Heart left ventricle (tissue), 16 donors: ENCODE data around the gene MVB12B. TPM values are rescaled to one million over a fixed set of nuclear protein-coding genes. Genes with fewer than 3 reads are reported as not detected.

Source experiments
- ATAC-seq, 4 donors: fragments of 200-7000 bp; cut with Tn5 transposase; one replicate each; pipeline ENCODE4 v1.9.1; 2020 to 2022; ENCODE audit warnings: moderate library complexity in 4 of 4, mild to moderate bottlenecking in 3 of 4, moderate number of reproducible peaks in 1 of 4
- DNase-seq, 5 donors: peaks; one replicate each; pipeline ENCODE4 v3.0.0-alpha.2; 2020
- H3K27ac ChIP-seq, 12 donors: fragments of 200-600 bp; sonication (generic) in 4 of 12; one replicate each; pipeline versions ENCODE4 v1.5.0 to v1.8.0; 2016 to 2022; ENCODE audit warnings: mild to moderate bottlenecking in 2 of 12
- H3K27me3 ChIP-seq, 9 donors: fragments of 200-600 bp; sonication (generic) in 2 of 9; one replicate each; pipeline versions ENCODE4 v1.5.1 to v1.8.0; 2016 to 2022; ENCODE audit warnings: mild to moderate bottlenecking in 3 of 9
- H3K36me3 ChIP-seq, 9 donors: fragments of 200-600 bp; sonication (generic) in 2 of 9; one replicate each; pipeline versions ENCODE4 v1.5.0 to v1.8.0; 2018 to 2022; ENCODE audit warnings: mild to moderate bottlenecking in 2 of 9
- H3K4me1 ChIP-seq, 12 donors: fragments of 200-600 bp; sonication (generic) in 4 of 12; one replicate each; pipeline versions ENCODE4 v1.5.0 to v1.8.0; 2016 to 2022; ENCODE audit warnings: mild to moderate bottlenecking in 3 of 12
- H3K4me3 ChIP-seq, 12 donors: fragments of 200-600 bp; sonication (generic) in 4 of 12; one replicate each; pipeline versions ENCODE4 v1.5.0 to v1.8.0; 2017 to 2022; ENCODE audit warnings: mild to moderate bottlenecking in 9 of 12, moderate library complexity in 4 of 12
- H3K9me3 ChIP-seq, 12 donors: fragments of 200-600 bp; sonication (generic) in 4 of 12; one replicate each; pipeline versions ENCODE4 v1.5.0 to v1.8.0; 2016 to 2022; ENCODE audit warnings: mild to moderate bottlenecking in 1 of 12
- POLR2A ChIP-seq, 2 donors: fragments of 450-650 bp; IDR thresholded peaks; one replicate each; pipeline ENCODE4 v1.6.1; 2017; ENCODE audit warnings: antibody characterized with exemption in 2 of 2, mild to moderate bottlenecking in 2 of 2, moderate library complexity in 2 of 2
- WGBS, 4 donors: extraction: QIAGEN DNeasy Blood & Tissue Kit in 2 of 4; methylation state at CpG; one replicate each; pipeline versions ENCODE4 v1.1.5 to v1.1.7; 2013 to 2018; 5-methylcytosine and 5-hydroxymethylcytosine counted together
- intact Hi-C, 10 donors: fragments of 100-400 bp; cut with DNase I; formaldehyde crosslinking; loops; one replicate each; pipeline versions ENCODE4 v1.11.1 to v1.14.2; 2022
- polyA plus RNA-seq, 2 donors: library from polyadenylated mRNA; stranded (reverse); fragments of 200-250 nt; gene quantifications; one replicate each; pipeline ENCODE4 v1.2.3, GENCODE V29; 2013
- total RNA-seq, 9 donors: library from RNA; depleted of rRNA in 2 of 9; stranded (reverse); fragments of >200 nt in 2 of 9; fragmentation: NEBNext Ultra II Directional in 3 of 9; extraction: Animal tissue kit (Norgen Biotek cat#: 25700) in 3 of 9; gene quantifications; one replicate each; pipeline versions ENCODE4 v1.1.0 to v1.2.4, GENCODE V29; 2016 to 2023
- TF ChIP-seq, protein P1 (sequence below), 12 donors: fragments of 200-600 bp; sonication (generic) in 4 of 12; IDR thresholded peaks; one replicate each; pipeline versions ENCODE4 v1.5.0 to v1.8.0; 2018 to 2022; ENCODE audit warnings: antibody characterized with exemption in 12 of 12, mild to moderate bottlenecking in 5 of 12
- donor health status: ischemic (EF 13 %, LVEDD 7.1; RV severe dilation, severe dysfunction).
- donor health status: healthy with polysubstance abuse.
- donor health status: DM: no; HTN: yes; CAD: no.
- donor health status: DM: no; HTN: no; CAD: no.
- donor health status: ischemic (EF 25% LVEDD 6.9; RV normal size, moderate dysfunction).
- donor health status: ischemic (EF 25% LVEDD 5.7; RV mildly dilated, moderate dysfunction).
- donor health status: healthy.
- donor health status: DM: yes; HTN: yes; CAD: no.
- donor health status: ischemic (EF 35%, LVEDD 5.7; RV mildly dilated, moderate dysfunction).
- donor health status: nonischemic (EF 11% LVEDD 7.7; RV severe dilation, severe dysfunction).
- donor health status: DM: yes; HTN: yes; CAD: no.
- donor health status: PGD.
- donor health status: ischemic (EF 29% LVEDD 5.4; RV normal size, mild dysfunction).
- donor health status: nonischemic (EF 23%, LVEDD 6.1; RV moderate dilation, normal function).

Gene MVB12B
- total and polyA plus RNA-seq, 11 donors, result 4.9 to 16.2 (median 11.0) TPM

DNA sequence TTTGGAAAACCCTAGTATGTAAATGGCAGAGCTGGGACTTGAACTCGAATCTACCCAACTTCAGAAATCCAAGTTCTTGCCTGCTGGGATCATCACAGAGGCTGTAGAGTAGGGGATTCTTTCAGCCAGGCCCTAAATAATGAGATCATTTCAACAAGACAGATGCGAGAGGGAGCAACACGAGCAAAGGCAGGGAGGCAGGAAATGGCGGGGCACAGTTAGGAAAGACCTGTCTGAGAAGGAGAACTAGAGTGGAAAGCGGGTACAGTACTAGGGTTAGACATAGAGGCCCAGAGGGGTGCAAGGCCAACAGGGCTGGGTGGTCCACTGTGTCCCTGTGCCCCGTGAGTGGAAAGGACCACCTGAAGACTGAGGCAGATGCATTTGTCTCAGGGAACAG, 46.1 kb downstream of the MVB12B start:
- TF ChIP-seq POLR2A (IDR thresholded peaks at IDR 0.05), result no peak
- TF ChIP-seq, protein P1, sequence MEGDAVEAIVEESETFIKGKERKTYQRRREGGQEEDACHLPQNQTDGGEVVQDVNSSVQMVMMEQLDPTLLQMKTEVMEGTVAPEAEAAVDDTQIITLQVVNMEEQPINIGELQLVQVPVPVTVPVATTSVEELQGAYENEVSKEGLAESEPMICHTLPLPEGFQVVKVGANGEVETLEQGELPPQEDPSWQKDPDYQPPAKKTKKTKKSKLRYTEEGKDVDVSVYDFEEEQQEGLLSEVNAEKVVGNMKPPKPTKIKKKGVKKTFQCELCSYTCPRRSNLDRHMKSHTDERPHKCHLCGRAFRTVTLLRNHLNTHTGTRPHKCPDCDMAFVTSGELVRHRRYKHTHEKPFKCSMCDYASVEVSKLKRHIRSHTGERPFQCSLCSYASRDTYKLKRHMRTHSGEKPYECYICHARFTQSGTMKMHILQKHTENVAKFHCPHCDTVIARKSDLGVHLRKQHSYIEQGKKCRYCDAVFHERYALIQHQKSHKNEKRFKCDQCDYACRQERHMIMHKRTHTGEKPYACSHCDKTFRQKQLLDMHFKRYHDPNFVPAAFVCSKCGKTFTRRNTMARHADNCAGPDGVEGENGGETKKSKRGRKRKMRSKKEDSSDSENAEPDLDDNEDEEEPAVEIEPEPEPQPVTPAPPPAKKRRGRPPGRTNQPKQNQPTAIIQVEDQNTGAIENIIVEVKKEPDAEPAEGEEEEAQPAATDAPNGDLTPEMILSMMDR (IDR thresholded peaks at IDR 0.05), result no peak
- Histone ChIP-seq H3K27ac (peak overlapping the region in 2 of 12 donors; percentile 2 to 17), H3K4me1 (peaks cover 0 to 44% (median 18%) of the 10 kb centered on the region in 12 donors), H3K9me3 (no peaks in the 10 kb centered on the region), H3K4me3 (no peak overlapping the region), H3K36me3 (peaks cover 0 to 5% (median 0%) of the 10 kb centered on the region in 9 donors), H3K27me3 (no peaks in the 10 kb centered on the region)
- no peak for ATAC-seq
- intact Hi-C loops, result no loop called here
- DNase-seq, result no peak
- 85 to 89% (median 87%) methylated on average over 6 of the region's 6 CpGs for WGBS, 4 donors

DNA sequence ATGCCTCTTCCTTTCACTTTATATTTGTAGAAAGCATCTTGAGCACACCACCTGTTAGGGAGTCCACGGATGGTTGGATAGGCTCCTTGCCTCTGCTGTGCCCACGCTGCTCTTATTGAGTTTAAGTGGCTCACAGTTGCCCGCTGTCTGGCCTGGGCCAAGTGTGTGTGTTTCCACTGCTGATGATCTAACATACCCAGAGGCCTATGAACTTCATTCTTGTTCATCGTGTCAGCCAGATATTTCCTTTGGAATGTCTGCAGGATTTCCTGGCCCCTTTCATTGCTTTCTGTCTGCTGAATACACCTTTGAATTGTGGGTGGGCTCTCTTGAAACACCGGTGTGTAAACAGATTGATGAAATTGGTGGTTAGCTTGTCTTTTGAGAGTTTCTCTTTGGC, 46.6 kb downstream of the MVB12B start:
- ATAC-seq (peak in 2 of 4 donors; percentile 21), DNase-seq (no peak)
- Histone ChIP-seq H3K27me3 (no peaks in the 10 kb centered on the region), H3K4me3 (no peak overlapping the region), H3K27ac (peak overlapping the region in 3 of 12 donors; percentile 2 to 30 (median 17)), H3K36me3 (peaks cover 0 to 5% (median 0%) of the 10 kb centered on the region in 9 donors), H3K4me1 (peaks cover 0 to 44% (median 18%) of the 10 kb centered on the region in 12 donors), H3K9me3 (no peaks in the 10 kb centered on the region)
- 45 to 68% (median 54%) methylated on average over 5 of the region's 5 CpGs for WGBS, 4 donors
- intact Hi-C loops, result no loop called here
- TF ChIP-seq, protein P1 (IDR thresholded peaks at IDR 0.05), result no peak
- TF ChIP-seq POLR2A (IDR thresholded peaks at IDR 0.05), result no peak

DNA sequence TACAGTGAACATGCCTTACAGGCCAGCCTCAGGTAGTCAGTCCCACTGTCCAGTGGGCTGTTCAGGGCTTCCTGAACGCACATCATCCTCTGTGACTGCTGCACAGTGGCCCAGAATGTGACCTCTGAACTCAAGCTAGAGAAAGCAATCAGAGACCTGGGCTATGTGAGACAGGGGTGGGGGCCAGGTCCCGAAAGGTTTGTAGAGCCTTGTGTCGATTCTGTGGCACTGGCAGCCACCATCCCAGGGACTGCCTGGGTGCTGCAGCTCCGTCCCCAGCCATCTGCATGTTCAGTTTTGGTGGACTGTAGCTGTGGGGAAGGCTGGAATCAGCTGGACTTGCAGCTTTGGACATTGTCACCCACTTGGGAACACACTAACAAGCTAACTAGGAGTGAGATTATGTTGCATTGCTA, 47.7 kb downstream of the MVB12B start:
- Histone ChIP-seq H3K27ac (no peak overlapping the region), H3K36me3 (peaks cover 0 to 5% (median 0%) of the 10 kb centered on the region in 9 donors), H3K4me3 (no peak overlapping the region), H3K9me3 (no peaks in the 10 kb centered on the region), H3K27me3 (no peaks in the 10 kb centered on the region), H3K4me1 (peaks cover 0 to 44% (median 18%) of the 10 kb centered on the region in 12 donors)
- 71 to 85% (median 81%) methylated on average over 1 to 4 of the region's 4 CpGs for WGBS, 4 donors
- TF ChIP-seq POLR2A (IDR thresholded peaks at IDR 0.05), result no peak
- TF ChIP-seq, protein P1 (IDR thresholded peaks at IDR 0.05), result no peak
- intact Hi-C loops, result no loop called here
- no peak for DNase-seq
- no peak for ATAC-seq

DNA sequence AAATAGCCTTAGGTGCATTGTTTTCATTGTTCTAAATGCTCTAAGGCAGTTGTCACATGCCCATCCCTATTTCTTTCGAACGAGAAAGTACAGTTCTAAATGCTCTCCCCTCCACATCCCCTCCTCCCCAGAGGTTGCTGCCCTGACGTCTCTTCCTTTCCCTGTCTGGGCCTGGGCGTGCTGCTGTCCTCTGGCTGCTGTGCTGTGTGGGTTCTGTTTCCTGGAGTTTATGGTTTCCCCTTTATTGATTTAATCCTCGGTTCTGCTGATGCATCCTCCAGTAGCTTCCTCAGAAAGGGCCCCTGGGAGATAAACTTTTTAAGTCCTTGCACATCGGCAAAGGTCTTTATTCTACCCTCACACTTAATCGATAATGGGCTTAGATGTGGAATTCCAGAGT, 48.8 kb downstream of the MVB12B start:
- peaks cover 0 to 4% (median 0%) of the 10 kb centered on the region in 9 donors for H3K36me3 ChIP-seq
- ATAC-seq (peak; percentile 72 to 94 (median 84)), DNase-seq (peak in 4 of 5 donors; percentile 56 to 65 (median 60))
- intact Hi-C loops, result loop anchor here in 1 of 10 donors (5.0 kb wide), 1 partner anchor 38 kb away; no protein-coding TSS in a partner anchor
- H3K4me3 ChIP-seq, result peak overlapping the region in 2 of 12 donors; percentile 7 to 13
- no peaks in the 10 kb centered on the region for H3K9me3 ChIP-seq
- H3K27ac ChIP-seq, result peak overlapping the region in 7 of 12 donors; percentile 14 to 73 (median 27)
- H3K27me3 ChIP-seq, result no peaks in the 10 kb centered on the region
- H3K4me1 ChIP-seq, result peaks cover 0 to 44% (median 18%) of the 10 kb centered on the region in 12 donors
- TF ChIP-seq, protein P1 (IDR thresholded peaks at IDR 0.05), result peak in 1 of 12 donors; percentile 10
- no peak for TF ChIP-seq POLR2A (IDR thresholded peaks at IDR 0.05)
- 31 to 50% (median 38%) methylated on average over 7 of the region's 7 CpGs for WGBS, 4 donors
